ENCODE measurements around the gene CNNM2.
A peak's percentile ranks its signal among the peaks of the same experiment; 100 is the strongest.
"Not testable (repeated sequence)": the region's sequence is repeated elsewhere in the genome, so short reads cannot be mapped to it uniquely, and the experiment has no call there.

The CNNM2 gene

GRCh38 chr10:103042129-103042528 lies 124.0 kb downstream of the CNNM2 start:
- no peak for DNase-seq

- no peak for DNase-seq
These were observed 124.8 kb downstream of the CNNM2 start for GRCh38 chr10:103042908-103043307.

GRCh38 chr10:103044942-103045489 lies 126.9 kb downstream of the CNNM2 start:
- DNase-seq, result no peak

- DNase-seq, result no peak
These were observed 127.9 kb downstream of the CNNM2 start for GRCh38 chr10:103045961-103046360.

- DNase-seq, result no peak
These were observed 129.3 kb downstream of the CNNM2 start for GRCh38 chr10:103047381-103047780.

GRCh38 chr10:103049237-103049636 lies 131.1 kb downstream of the CNNM2 start:
- no peak for DNase-seq

GRCh38 chr10:103053659-103054581 lies 135.8 kb downstream of the CNNM2 start:
- DNase-seq, result peak in 1 of 2 donors; percentile 31

- DNase-seq, result no peak
These were observed 136.5 kb downstream of the CNNM2 start for GRCh38 chr10:103054621-103055020.

- no peak for DNase-seq
These were observed 137.0 kb downstream of the CNNM2 start for GRCh38 chr10:103055105-103055504.

GRCh38 chr10:103058034-103058433 lies 139.9 kb downstream of the CNNM2 start:
- DNase-seq, result no peak

GRCh38 chr10:103060575-103060974 lies 142.5 kb downstream of the CNNM2 start:
- no peak for DNase-seq

GRCh38 chr10:103062854-103063590 lies 144.9 kb downstream of the CNNM2 start:
- DNase-seq, result no peak

GRCh38 chr10:103064956-103065355 lies 146.9 kb downstream of the CNNM2 start:
- DNase-seq, result no peak

GRCh38 chr10:103066141-103067098 lies 148.3 kb downstream of the CNNM2 start:
- DNase-seq, result no peak

GRCh38 chr10:103067099-103067477 lies 149.0 kb downstream of the CNNM2 start:
- not testable (repeated sequence) for DNase-seq

- peak in 1 of 2 donors; percentile 4 for DNase-seq
These were observed 149.4 kb downstream of the CNNM2 start for GRCh38 chr10:103067484-103067883.

- DNase-seq, result no peak
These were observed 149.9 kb downstream of the CNNM2 start for GRCh38 chr10:103067956-103068355.

- peak; percentile 13 to 52 for DNase-seq
These were observed 151.6 kb downstream of the CNNM2 start for GRCh38 chr10:103069453-103070331.

GRCh38 chr10:103072276-103072675 lies 154.2 kb downstream of the CNNM2 start:
- no peak for DNase-seq

GRCh38 chr10:103072891-103073290 lies 154.8 kb downstream of the CNNM2 start:
- no peak for DNase-seq

GRCh38 chr10:103077020-103077419 lies 158.9 kb downstream of the CNNM2 start:
- DNase-seq, result no peak
